Spleen (tissue), 7 donors: ENCODE measurements around the gene MYOF.

ENCODE experiments used
- CTCF ChIP-seq, 11 experiments: fragments of 200-600 bp in 7 of 11; fragments of 450-650 bp in 4 of 11; sonication (generic) in 4 of 11; IDR thresholded peaks in 8 of 11; conservative IDR thresholded peaks in 3 of 11; 1 replicate in 7 of 11; 2 replicates in 4 of 11; pipeline versions ENCODE4 v1.4.0 to v1.8.0; 2016 to 2021; ENCODE audit warnings: antibody characterized with exemption in 11 of 11, inconsistent platforms in 4 of 11, mild to moderate bottlenecking in 1 of 11
- POLR2A ChIP-seq, 3 donors: fragments of 450-650 bp; IDR thresholded peaks; one replicate each; pipeline ENCODE4 v1.5.1; 2017; ENCODE audit warnings: antibody characterized with exemption in 3 of 3, mild to moderate bottlenecking in 1 of 3
- POLR2AphosphoS5 ChIP-seq, 3 donors: sonication (generic); formaldehyde crosslinking; IDR thresholded peaks; one replicate each; pipeline ENCODE4 v1.5.1; 2017; ENCODE audit warnings: antibody characterized with exemption in 3 of 3
- donor health status: DM: no; HTN: no; CAD: no; lungs with moderate emphysema.
- donor health status: DM: no; HTN: no; CAD: no.
- donor health status: DM: no; HTN: no; CAD: no.

DNA sequence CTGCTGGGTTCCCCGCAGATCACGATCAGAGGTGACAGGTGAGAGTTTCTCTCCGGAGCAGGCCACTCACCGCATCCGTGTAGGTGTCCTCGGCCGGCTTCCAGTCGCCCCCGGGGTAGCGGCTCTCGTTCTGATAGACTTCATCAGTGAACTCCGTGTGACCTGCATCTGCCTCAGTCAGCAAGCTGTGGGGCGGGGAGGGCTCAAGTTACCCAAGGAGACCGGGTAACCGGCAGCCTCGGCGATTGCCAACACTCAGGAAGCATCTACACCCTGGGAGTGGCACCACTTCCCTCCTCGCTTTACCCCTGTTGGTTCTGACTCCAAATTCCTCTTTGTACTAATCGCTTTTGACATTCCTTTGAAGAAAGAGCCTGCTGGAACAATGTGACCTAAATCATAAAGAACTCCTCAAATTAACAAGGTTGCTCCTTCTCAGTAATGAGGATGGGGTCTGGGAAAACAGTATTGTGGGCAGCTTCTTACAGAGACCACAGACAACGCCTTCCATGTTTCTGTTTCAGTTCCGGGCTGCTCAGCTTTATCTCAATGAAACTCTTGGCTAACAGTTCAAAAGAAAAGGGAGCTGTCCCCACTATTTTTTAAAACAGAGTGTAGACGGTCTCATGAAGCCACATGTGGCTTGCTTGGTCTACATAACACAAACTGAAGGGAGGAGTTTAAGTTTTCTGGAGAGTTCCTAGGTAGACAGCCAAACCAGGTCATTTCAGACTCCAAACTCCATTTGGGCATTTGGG lies 118.1 kb downstream of the MYOF start:
- TF ChIP-seq POLR2A (IDR thresholded peaks at IDR 0.05) (no peak), CTCF (IDR thresholded peaks at IDR 0.05 in 8 of 11, conservative IDR thresholded peaks at IDR 0.05 in 3 of 11) (no peak), POLR2AphosphoS5 (IDR thresholded peaks at IDR 0.05) (no peak)
